Loucy (cell line): ENCODE results near the gene FITM2.

Experiments used
- EZH2phosphoT487 ChIP-seq: fragments of 200-600 bp; IDR thresholded peaks from 2 replicates; pipeline ENCODE4 v1.6.1; 2018; ENCODE audit warnings: antibody characterized with exemption, mild to moderate bottlenecking, moderate library complexity, borderline replicate concordance
- TF ChIP-seq, protein P1 (sequence below): fragments of 200-600 bp; sonication (generic); conservative IDR thresholded peaks from 2 replicates; pipeline ENCODE4 v1.5.1; 2014; ENCODE audit warnings: mild to moderate bottlenecking, antibody characterized with exemption, low read length

DNA sequence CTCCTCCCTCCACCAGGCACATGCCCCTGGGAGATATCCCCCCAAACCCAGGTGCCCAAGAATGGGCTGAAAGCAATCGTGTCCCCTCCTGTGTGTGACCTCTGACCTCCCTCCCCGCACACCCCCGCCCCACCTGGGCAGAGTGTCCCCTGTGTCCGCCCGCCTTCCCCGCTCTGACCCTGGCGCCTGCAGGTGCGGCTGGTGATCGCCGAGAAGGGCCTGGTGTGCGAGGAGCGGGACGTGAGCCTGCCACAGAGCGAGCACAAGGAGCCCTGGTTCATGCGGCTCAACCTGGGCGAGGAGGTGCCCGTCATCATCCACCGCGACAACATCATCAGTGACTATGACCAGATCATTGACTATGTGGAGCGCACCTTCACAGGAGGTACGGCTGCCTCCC lies 54.0 kb downstream of the FITM2 start:
- TF ChIP-seq, protein P1, sequence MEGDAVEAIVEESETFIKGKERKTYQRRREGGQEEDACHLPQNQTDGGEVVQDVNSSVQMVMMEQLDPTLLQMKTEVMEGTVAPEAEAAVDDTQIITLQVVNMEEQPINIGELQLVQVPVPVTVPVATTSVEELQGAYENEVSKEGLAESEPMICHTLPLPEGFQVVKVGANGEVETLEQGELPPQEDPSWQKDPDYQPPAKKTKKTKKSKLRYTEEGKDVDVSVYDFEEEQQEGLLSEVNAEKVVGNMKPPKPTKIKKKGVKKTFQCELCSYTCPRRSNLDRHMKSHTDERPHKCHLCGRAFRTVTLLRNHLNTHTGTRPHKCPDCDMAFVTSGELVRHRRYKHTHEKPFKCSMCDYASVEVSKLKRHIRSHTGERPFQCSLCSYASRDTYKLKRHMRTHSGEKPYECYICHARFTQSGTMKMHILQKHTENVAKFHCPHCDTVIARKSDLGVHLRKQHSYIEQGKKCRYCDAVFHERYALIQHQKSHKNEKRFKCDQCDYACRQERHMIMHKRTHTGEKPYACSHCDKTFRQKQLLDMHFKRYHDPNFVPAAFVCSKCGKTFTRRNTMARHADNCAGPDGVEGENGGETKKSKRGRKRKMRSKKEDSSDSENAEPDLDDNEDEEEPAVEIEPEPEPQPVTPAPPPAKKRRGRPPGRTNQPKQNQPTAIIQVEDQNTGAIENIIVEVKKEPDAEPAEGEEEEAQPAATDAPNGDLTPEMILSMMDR: no peak
- no peak for TF ChIP-seq EZH2phosphoT487
